ENCODE data around the gene TSC22D3. TPM values are rescaled to one million over a fixed set of nuclear protein-coding genes. Genes with fewer than 3 reads are reported as not detected.
"Not testable (repeated sequence)": the region's sequence is repeated elsewhere in the genome, so short reads cannot be mapped to it uniquely, and the experiment has no call there.

The TSC22D3 gene
- polyA plus RNA-seq, 1 experiment, result 34.7 TPM

DNA sequence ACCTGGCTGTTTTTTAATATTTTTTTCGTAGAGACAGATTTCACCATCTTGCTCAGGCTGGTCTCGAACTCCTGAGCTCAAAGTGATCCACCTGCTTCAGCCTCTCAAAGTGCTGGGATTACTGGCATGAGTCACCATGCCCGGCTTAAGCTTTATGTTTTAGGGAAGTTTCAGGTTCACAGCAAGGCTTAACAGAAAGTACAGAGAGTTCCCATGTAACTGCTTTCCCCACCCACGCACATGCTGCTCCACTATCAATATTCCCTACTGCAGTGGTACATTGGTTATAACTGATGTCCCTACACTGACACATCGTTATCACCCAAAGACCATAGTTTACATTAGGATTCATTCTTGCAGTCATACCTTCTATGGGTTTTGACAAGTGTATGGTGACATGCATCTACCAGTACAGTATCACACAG lies 84.6 kb downstream of the TSC22D3 start:
- DNase-seq (ENCODE audit: low read depth), result no peak
- Histone ChIP-seq H3K27me3 (ENCODE audit: control insufficient read depth, insufficient read depth, low read length) (no peaks in the 10 kb centered on the region), H3K36me3 (ENCODE audit: control insufficient read depth, insufficient read depth, low read length) (no peaks in the 10 kb centered on the region), H3K4me3 (ENCODE audit: low read depth, low read length) (no peak overlapping the region)
- POLR2A ChIA-PET, result no interaction called here
- TF ChIP-seq, protein P1, sequence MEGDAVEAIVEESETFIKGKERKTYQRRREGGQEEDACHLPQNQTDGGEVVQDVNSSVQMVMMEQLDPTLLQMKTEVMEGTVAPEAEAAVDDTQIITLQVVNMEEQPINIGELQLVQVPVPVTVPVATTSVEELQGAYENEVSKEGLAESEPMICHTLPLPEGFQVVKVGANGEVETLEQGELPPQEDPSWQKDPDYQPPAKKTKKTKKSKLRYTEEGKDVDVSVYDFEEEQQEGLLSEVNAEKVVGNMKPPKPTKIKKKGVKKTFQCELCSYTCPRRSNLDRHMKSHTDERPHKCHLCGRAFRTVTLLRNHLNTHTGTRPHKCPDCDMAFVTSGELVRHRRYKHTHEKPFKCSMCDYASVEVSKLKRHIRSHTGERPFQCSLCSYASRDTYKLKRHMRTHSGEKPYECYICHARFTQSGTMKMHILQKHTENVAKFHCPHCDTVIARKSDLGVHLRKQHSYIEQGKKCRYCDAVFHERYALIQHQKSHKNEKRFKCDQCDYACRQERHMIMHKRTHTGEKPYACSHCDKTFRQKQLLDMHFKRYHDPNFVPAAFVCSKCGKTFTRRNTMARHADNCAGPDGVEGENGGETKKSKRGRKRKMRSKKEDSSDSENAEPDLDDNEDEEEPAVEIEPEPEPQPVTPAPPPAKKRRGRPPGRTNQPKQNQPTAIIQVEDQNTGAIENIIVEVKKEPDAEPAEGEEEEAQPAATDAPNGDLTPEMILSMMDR (IDR thresholded peaks at IDR 0.05; ENCODE audit: insufficient read depth, low read depth, low read length), result no peak
- CTCF ChIA-PET, result no interaction called here

DNA sequence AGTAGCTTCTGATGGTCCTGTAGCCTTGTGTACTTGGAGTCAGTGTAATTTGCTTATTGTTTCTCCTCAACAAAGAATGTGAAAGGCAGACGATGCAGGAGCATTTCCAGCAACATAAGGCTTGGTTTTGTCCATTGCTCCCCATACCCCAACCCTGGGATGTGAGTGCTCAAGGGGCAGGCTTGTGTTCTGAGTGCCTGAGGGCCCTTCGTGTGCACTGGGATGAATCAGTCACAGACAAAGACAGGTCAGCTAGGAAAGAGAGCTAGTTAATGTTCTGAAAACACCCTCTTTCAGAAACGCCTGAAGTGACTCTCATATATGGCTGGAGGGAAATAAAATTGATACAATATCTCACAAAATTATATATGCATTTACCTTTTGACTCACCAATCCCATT lies 88.1 kb downstream of the TSC22D3 start:
- TF ChIP-seq, protein P1 (IDR thresholded peaks at IDR 0.05; ENCODE audit: insufficient read depth, low read depth, low read length), result no peak
- POLR2A ChIA-PET, result no interaction called here
- Histone ChIP-seq H3K4me3 (ENCODE audit: low read depth, low read length) (no peak overlapping the region), H3K27me3 (ENCODE audit: control insufficient read depth, insufficient read depth, low read length) (no peaks in the 10 kb centered on the region), H3K36me3 (ENCODE audit: control insufficient read depth, insufficient read depth, low read length) (no peaks in the 10 kb centered on the region)
- CTCF ChIA-PET, result interaction anchor here (1.6 kb wide), 1 partner anchor 15 kb away, joined by 5 read pairs; no protein-coding TSS in a partner anchor
- no peak for DNase-seq (ENCODE audit: low read depth)

DNA sequence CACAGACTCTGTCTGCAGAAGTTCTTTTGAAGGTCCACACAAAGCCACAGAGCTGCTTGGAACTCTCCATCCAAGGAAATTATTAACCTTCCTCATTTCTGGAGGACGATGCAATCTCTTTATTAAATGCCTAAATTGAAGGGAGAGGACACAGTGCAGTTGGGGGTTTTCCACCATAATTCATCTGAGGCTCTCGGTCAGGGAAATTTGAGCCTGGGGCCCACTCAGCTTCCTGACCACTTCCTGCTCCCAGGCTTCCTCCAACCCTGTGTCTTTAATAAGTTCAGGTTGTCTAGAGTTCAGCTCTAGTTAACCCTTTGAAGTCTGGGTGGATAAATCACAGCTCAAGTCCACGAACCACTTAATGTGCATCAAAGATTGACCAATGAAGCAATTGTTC lies 88.8 kb downstream of the TSC22D3 start:
- no peak for DNase-seq (ENCODE audit: low read depth)
- H3K4me3 ChIP-seq (ENCODE audit: low read depth, low read length), result no peak overlapping the region
- POLR2A ChIA-PET, result no interaction called here
- H3K36me3 ChIP-seq (ENCODE audit: control insufficient read depth, insufficient read depth, low read length), result no peaks in the 10 kb centered on the region
- no peaks in the 10 kb centered on the region for H3K27me3 ChIP-seq (ENCODE audit: control insufficient read depth, insufficient read depth, low read length)
- TF ChIP-seq, protein P1 (IDR thresholded peaks at IDR 0.05; ENCODE audit: insufficient read depth, low read depth, low read length), result no peak
- CTCF ChIA-PET, result interaction anchor here (1.6 kb wide), 1 partner anchor 14 kb away, joined by 5 read pairs; no protein-coding TSS in a partner anchor

DNA sequence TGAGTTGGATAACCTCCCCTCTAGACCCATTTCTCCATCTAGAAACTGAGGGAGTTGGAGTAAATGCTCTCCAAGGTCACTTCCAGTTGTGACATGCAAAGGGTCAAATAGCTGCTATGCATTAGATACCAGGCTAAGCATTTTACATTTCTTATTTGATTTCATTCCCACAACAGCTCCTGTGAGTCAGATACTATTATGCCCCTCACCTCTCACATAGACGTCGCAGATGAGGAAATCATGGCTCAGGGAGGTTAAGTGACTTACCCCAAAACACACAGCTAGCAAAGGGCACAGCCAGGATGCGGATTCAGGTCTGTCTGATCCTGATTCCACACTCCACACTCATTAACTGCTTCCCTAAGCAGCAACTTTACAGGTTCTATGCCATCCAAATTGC lies 89.6 kb downstream of the TSC22D3 start:
- POLR2A ChIA-PET, result interaction anchor here (0.5 kb wide), 1 partner anchor 803 kb away, joined by 3 read pairs; no protein-coding TSS in a partner anchor
- Histone ChIP-seq H3K4me3 (ENCODE audit: low read depth, low read length) (no peak overlapping the region), H3K36me3 (ENCODE audit: control insufficient read depth, insufficient read depth, low read length) (no peaks in the 10 kb centered on the region), H3K27me3 (ENCODE audit: control insufficient read depth, insufficient read depth, low read length) (no peaks in the 10 kb centered on the region)
- CTCF ChIA-PET, result no interaction called here
- no peak for DNase-seq (ENCODE audit: low read depth)
- TF ChIP-seq, protein P1 (IDR thresholded peaks at IDR 0.05; ENCODE audit: insufficient read depth, low read depth, low read length), result no peak

DNA sequence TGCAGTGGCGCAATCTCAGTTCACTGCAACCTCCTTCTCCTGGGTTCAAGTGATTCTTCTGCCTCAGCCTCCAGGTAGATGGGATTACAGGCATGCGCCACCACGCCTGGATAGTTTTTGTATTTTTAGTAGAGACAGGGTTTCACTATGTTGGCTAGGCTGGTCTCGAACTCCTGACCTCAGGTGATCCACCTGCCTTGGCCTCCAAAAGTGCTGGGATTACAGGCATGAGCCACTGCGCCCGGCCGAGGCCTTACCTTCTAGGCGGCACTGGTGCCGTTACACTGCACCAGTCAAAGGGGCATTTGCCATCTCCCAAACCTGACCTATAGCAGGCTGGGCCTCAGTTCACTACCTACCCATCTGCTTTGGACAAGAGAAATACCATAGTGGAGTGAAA lies 90.0 kb downstream of the TSC22D3 start:
- POLR2A ChIA-PET, result interaction anchor here (0.5 kb wide), 1 partner anchor 803 kb away, joined by 3 read pairs; no protein-coding TSS in a partner anchor
- H3K27me3 ChIP-seq (ENCODE audit: control insufficient read depth, insufficient read depth, low read length); DNase-seq (ENCODE audit: low read depth); H3K36me3 ChIP-seq (ENCODE audit: control insufficient read depth, insufficient read depth, low read length); H3K4me3 ChIP-seq (ENCODE audit: low read depth, low read length); CTCF ChIA-PET: not testable (repeated sequence)

DNA sequence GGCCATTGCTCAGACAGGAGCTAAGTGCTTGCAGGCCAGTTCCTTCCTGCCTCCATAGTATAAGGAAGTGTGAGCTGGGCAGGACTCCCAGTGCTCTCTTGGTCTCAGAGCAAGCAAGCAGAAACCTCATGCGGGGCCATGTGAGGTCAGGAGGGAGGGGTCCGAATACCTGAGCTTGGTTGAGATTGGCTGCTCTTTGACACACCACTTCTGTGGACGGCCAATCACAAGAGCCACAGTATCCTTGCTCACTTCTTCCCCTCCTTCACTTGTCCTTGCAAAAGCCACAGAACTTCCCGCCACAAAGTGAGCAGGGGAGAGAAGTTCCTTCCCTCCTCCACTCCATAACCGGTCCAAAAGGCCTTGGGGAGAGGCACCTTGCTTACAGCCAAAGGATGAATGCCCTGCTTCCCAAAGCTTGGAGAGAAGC lies 90.6 kb downstream of the TSC22D3 start:
- TF ChIP-seq, protein P1 (IDR thresholded peaks at IDR 0.05; ENCODE audit: insufficient read depth, low read depth, low read length), result no peak
- Histone ChIP-seq H3K36me3 (ENCODE audit: control insufficient read depth, insufficient read depth, low read length) (no peaks in the 10 kb centered on the region), H3K27me3 (ENCODE audit: control insufficient read depth, insufficient read depth, low read length) (no peaks in the 10 kb centered on the region), H3K4me3 (ENCODE audit: low read depth, low read length) (no peak overlapping the region)
- ChIA-PET POLR2A (no interaction called here), CTCF (no interaction called here)
- no peak for DNase-seq (ENCODE audit: low read depth)

All from BJ (cell line).